NT2/D1 (cell line): ENCODE results near the gene EIF3F.
A peak's percentile ranks its signal among the peaks of the same experiment; 100 is the strongest.

ENCODE experiments used
- DNase-seq: peaks from one replicate; pipeline ENCODE4 v3.0.0-alpha.2; 2011; ENCODE audit warnings: low read depth, low spot score
- H3K27me3 ChIP-seq: 2 replicates; pipeline ENCODE4 v1.6.0; 2011; ENCODE audit warnings: mild to moderate bottlenecking; ENCODE audit not compliant: insufficient read length, insufficient read depth
- H3K36me3 ChIP-seq: 2 replicates; pipeline ENCODE4 v1.6.1; 2011; ENCODE audit warnings: mild to moderate bottlenecking, low read length, mixed read lengths; ENCODE audit not compliant: insufficient read depth, insufficient read length
- H3K4me1 ChIP-seq: 2 replicates; pipeline ENCODE4 v1.5.1; 2011; ENCODE audit not compliant: insufficient read depth, insufficient read length
- H3K4me3 ChIP-seq: 2 replicates; pipeline ENCODE4 v1.5.1; 2011; ENCODE audit warnings: low read depth; ENCODE audit not compliant: insufficient read length
- H3K9ac ChIP-seq: 2 replicates; pipeline ENCODE4 v1.6.0; 2011; ENCODE audit warnings: low read depth; ENCODE audit not compliant: insufficient read length
- H3K9me3 ChIP-seq: 2 replicates; pipeline ENCODE4 v1.5.1; 2011; ENCODE audit warnings: mild to moderate bottlenecking, low read length; ENCODE audit not compliant: insufficient read depth
- SUZ12 ChIP-seq: IDR thresholded peaks from 2 replicates; pipeline ENCODE4 v1.6.1; 2011; ENCODE audit not compliant: insufficient read length, insufficient read depth; ENCODE audit errors: extremely low read depth
- YY1 ChIP-seq: IDR thresholded peaks from 2 replicates; pipeline ENCODE4 v1.6.1; 2011; ENCODE audit not compliant: insufficient read length, insufficient read depth
- ZNF274 ChIP-seq: IDR thresholded peaks from 2 replicates; pipeline ENCODE4 v1.6.1; 2011; ENCODE audit warnings: mild to moderate bottlenecking, low read depth, low read length

EIF3F gene

DNA sequence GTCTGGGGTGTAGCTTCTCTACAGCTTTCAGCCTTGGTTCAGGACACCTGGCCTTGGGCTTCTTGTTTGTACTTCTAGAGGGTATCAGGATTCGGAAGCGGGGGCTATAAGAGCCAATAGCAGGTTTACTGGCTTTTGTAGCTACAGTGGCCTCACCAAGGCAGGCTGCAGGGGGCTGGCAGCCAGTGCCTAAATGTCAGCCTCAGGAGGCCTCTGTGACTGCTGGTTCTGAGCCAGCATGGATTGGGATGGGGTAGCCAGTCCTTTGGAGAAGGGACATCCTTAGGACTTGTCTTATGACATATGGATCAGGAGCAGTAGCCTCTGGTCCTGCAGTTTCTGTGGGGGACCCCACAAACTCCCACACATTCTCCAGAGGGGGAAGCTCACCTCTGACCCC is 29.9 kb downstream of the EIF3F start:
- no peaks in the 10 kb centered on the region for H3K9me3 ChIP-seq
- DNase-seq, result no peak
- H3K4me1 ChIP-seq, result peaks cover 14% of the 10 kb centered on the region
- TF ChIP-seq SUZ12, result no peak
- TF ChIP-seq YY1, result no peak
- TF ChIP-seq ZNF274, result no peak
- H3K27me3 ChIP-seq, result peaks cover 64% of the 10 kb centered on the region
- no peak overlapping the region for H3K9ac ChIP-seq
- H3K4me3 ChIP-seq, result no peak overlapping the region
- no peaks in the 10 kb centered on the region for H3K36me3 ChIP-seq

GRCh38 chr11:8017894-8018483 is 30.9 kb downstream of the EIF3F start:
- Histone ChIP-seq H3K4me3 (no peak overlapping the region), H3K9ac (no peak overlapping the region), H3K4me1 (peaks cover 14% of the 10 kb centered on the region), H3K36me3 (no peaks in the 10 kb centered on the region), H3K27me3 (peaks cover 68% of the 10 kb centered on the region), H3K9me3 (no peaks in the 10 kb centered on the region)
- no peak for TF ChIP-seq SUZ12
- no peak for TF ChIP-seq ZNF274
- no peak for TF ChIP-seq YY1
- DNase-seq, result no peak

DNA sequence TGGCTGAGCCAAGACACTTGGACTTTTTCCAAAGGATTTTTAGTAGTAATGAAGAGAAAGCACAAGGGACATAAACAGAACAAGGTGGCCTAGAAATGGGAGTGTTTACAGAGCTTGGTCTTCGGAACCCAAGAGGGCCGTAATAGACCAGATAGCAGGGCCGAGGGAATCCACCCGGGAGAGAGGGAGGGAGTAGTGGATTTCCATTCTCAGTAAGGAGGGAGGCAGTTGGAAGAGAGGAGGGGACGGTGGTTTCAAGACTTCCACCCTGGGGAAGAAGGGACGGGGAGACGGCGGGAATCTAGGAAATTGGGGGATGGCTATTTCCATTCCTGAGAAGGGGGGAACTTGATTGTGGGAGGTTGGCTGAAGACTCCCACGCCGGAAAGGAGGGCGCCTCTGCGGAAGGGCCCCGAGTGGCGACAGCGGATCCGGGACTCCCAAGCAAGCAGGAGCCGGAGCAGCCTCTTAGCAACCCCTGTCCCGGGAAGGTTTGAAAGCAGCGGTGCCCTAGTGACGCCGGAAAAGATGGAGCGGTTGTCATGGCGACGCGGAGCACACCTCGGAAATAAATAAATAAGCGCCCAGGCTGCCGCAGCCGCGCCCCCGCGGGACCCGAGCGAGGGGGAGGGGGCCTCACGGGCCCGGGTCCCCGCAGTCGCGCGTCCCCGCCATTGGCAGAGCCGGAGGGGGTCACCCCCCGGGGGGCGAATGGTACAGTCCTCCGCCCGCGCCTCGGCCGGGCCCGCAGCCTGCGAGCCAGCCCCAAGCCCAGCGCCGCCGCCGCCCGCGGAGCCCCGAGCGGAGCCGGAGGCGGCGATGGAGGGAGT is 31.6 kb downstream of the EIF3F start:
- peaks cover 68% of the 10 kb centered on the region for H3K27me3 ChIP-seq
- no peaks in the 10 kb centered on the region for H3K9me3 ChIP-seq
- peak overlapping the region; percentile 47 for H3K9ac ChIP-seq
- no peak for TF ChIP-seq SUZ12
- H3K4me3 ChIP-seq, result peak overlapping the region; percentile 57
- H3K36me3 ChIP-seq, result no peaks in the 10 kb centered on the region
- peaks cover 14% of the 10 kb centered on the region for H3K4me1 ChIP-seq
- DNase-seq, result peak; percentile 70

DNA sequence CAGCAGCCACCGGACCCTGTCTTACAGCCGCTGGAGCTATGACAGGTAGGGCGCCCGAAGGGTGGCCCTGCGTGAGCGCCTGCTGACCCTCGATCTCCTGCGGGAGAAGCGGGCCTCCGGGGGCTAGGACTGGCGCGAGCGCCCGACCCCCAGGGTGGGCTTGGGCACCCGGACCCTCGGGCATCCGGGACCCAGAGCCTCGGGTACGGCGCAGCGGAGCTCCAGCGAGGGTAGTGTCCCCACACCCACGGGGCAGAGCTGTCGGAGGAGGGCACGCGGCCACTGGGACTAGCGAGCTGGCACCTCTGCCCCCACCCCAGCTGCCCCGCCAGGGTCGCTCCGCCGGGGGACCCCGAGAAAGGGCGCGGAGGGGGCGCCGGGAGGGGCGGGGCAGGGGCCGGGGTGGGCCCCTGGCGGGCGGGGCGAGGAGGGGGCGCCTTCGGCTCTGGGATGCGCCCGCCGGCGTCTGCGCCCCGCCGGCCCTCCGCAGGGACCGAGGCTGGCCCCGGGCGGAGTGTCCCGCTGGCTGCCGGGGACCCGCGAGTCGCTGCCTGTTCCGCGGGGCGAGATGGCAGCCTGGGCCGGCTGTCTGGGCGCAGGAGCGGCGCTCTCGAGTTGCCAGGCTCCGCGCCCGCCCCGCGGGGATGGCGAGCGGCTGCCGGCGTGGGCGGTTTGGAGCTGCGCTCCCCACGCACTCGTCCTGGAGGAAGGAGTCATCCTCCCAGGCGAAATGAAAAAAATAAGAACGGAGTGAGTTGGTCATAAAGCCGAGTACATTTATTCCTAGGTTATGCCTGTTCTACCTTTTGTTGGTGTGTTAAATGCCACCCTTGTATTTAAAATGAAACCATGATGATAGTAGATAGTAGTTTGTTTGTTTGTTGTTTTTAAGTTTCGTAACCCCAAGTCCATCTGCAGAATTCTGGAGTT is 32.4 kb downstream of the EIF3F start:
- H3K27me3 ChIP-seq, result peaks cover 66% of the 10 kb centered on the region
- peak overlapping the region; percentile 57 for H3K4me3 ChIP-seq
- no peaks in the 10 kb centered on the region for H3K9me3 ChIP-seq
- no peak for DNase-seq
- H3K4me1 ChIP-seq, result peaks cover 14% of the 10 kb centered on the region
- H3K9ac ChIP-seq, result peak overlapping the region; percentile 47
- no peaks in the 10 kb centered on the region for H3K36me3 ChIP-seq
- TF ChIP-seq YY1 (no peak), ZNF274 (no peak), SUZ12 (no peak)

GRCh38 chr11:8020244-8020597 is 33.1 kb downstream of the EIF3F start:
- Histone ChIP-seq H3K36me3 (no peaks in the 10 kb centered on the region), H3K4me1 (peaks cover 14% of the 10 kb centered on the region), H3K9me3 (no peaks in the 10 kb centered on the region), H3K9ac (no peak overlapping the region), H3K4me3 (peak overlapping the region; percentile 35), H3K27me3 (peaks cover 63% of the 10 kb centered on the region)
- no peak for DNase-seq
- TF ChIP-seq SUZ12 (peak; percentile 72), ZNF274 (no peak), YY1 (no peak)

DNA sequence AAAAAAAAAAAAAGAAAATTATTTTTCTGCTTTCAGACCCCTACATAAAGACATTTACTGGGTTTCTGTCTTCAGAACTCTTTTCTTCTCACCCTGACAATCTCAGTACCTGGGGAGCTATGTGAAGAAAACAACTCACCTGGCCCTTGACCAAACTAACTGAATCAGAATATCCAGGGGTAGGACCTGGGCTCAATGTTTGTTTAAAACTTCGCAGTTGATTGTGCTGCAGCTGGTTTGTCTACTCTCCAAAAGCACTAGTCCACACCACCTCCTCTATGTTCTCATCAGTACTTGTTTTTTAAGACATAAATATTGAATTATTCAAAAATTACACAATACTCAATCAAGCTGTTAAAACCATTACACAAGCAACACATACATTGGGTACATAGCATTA is 34.8 kb downstream of the EIF3F start:
- H3K27me3 ChIP-seq, result peaks cover 53% of the 10 kb centered on the region
- no peak overlapping the region for H3K9ac ChIP-seq
- no peak overlapping the region for H3K4me3 ChIP-seq
- DNase-seq, result no peak
- no peaks in the 10 kb centered on the region for H3K36me3 ChIP-seq
- no peaks in the 10 kb centered on the region for H3K9me3 ChIP-seq
- H3K4me1 ChIP-seq, result peaks cover 6% of the 10 kb centered on the region
- TF ChIP-seq ZNF274, result no peak

GRCh38 chr11:8022876-8023275 is 35.7 kb downstream of the EIF3F start:
- Histone ChIP-seq H3K4me1 (no peaks in the 10 kb centered on the region), H3K27me3 (peaks cover 43% of the 10 kb centered on the region), H3K36me3 (no peaks in the 10 kb centered on the region), H3K4me3 (no peak overlapping the region), H3K9ac (no peak overlapping the region), H3K9me3 (no peaks in the 10 kb centered on the region)
- DNase-seq, result no peak
- TF ChIP-seq YY1 (no peak), SUZ12 (no peak), ZNF274 (no peak)
